Endothelial cell (in vitro differentiated cells): Measurements from ENCODE around the gene MED20. TPM values are rescaled to one million over a fixed set of nuclear protein-coding genes. Genes with fewer than 3 reads are reported as not detected.

ENCODE experiments used
- DNase-seq: peaks from one replicate; pipeline ENCODE4 v3.0.0; 2021; ENCODE audit warnings: low spot score
- H3K27ac Mint-ChIP-seq: one replicate; pipeline ENCODE4 v1.8.0; 2021; ENCODE audit warnings: mixed read lengths, inconsistent platforms; ENCODE audit not compliant: unreplicated experiment
- H3K27me3 Mint-ChIP-seq: one replicate; pipeline ENCODE4 v1.8.0; 2021; ENCODE audit warnings: mild to moderate bottlenecking, moderate library complexity, mixed read lengths, inconsistent platforms; ENCODE audit not compliant: unreplicated experiment
- H3K36me3 Mint-ChIP-seq: one replicate; pipeline ENCODE4 v1.8.0; 2021; ENCODE audit warnings: mild to moderate bottlenecking, low read depth, mixed read lengths, inconsistent platforms; ENCODE audit not compliant: unreplicated experiment
- H3K4me1 Mint-ChIP-seq: one replicate; pipeline ENCODE4 v1.8.0; 2021; ENCODE audit warnings: mild to moderate bottlenecking, mixed read lengths, inconsistent platforms; ENCODE audit not compliant: unreplicated experiment
- H3K4me3 Mint-ChIP-seq: one replicate; pipeline ENCODE4 v1.8.0; 2021; ENCODE audit warnings: mild to moderate bottlenecking, mixed read lengths, inconsistent platforms; ENCODE audit not compliant: unreplicated experiment
- H3K9me3 Mint-ChIP-seq: one replicate; pipeline ENCODE4 v1.8.0; 2021; ENCODE audit warnings: mixed read lengths, inconsistent platforms; ENCODE audit not compliant: unreplicated experiment
- total RNA-seq: library from RNA; stranded (reverse); fragmentation: NEBNext Ultra II Directional; extraction: Animal tissue kit (Norgen Biotek cat#: 25700); gene quantifications from one replicate; pipeline ENCODE4 v1.2.1, GENCODE V29; 2021; ENCODE audit not compliant: unreplicated experiment
- TF ChIP-seq, protein P1 (sequence below): fragments of 200-600 bp; sonication (generic); IDR thresholded peaks from one replicate; pipeline ENCODE4 v1.5.0; 2021; ENCODE audit warnings: antibody characterized with exemption; ENCODE audit not compliant: unreplicated experiment

The MED20 gene
- total RNA-seq, 1 donor from 2014 or later, result 39.4 TPM

DNA sequence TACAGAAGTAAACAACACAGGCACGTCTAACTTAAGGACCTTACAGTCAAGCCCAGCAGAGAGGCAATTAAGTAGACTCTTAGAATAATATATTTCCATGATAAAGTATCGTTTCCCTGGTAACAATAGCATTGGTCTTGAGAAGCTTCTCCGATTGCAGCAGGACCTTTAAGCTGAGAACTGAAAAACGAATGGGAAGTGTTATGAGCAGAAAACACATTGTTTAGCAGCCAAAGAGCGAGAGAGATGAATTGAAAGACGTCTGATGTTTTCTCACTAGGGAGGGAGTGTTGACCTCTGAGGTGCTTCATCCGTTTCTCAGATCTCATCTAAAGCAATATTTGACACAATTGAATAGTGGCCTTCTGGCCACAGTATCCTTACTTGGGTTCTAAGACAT, 1.2 kb upstream of the MED20 start:
- H3K4me1 Mint-ChIP-seq, result peaks cover 26% of the 10 kb centered on the region
- H3K27ac Mint-ChIP-seq, result peak overlapping the region; percentile 99
- no peaks in the 10 kb centered on the region for H3K9me3 Mint-ChIP-seq
- TF ChIP-seq, protein P1, sequence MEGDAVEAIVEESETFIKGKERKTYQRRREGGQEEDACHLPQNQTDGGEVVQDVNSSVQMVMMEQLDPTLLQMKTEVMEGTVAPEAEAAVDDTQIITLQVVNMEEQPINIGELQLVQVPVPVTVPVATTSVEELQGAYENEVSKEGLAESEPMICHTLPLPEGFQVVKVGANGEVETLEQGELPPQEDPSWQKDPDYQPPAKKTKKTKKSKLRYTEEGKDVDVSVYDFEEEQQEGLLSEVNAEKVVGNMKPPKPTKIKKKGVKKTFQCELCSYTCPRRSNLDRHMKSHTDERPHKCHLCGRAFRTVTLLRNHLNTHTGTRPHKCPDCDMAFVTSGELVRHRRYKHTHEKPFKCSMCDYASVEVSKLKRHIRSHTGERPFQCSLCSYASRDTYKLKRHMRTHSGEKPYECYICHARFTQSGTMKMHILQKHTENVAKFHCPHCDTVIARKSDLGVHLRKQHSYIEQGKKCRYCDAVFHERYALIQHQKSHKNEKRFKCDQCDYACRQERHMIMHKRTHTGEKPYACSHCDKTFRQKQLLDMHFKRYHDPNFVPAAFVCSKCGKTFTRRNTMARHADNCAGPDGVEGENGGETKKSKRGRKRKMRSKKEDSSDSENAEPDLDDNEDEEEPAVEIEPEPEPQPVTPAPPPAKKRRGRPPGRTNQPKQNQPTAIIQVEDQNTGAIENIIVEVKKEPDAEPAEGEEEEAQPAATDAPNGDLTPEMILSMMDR, result no peak
- H3K4me3 Mint-ChIP-seq, result peak overlapping the region; percentile 97
- peaks cover 8% of the 10 kb centered on the region for H3K27me3 Mint-ChIP-seq
- DNase-seq, result no peak
- peaks cover 12% of the 10 kb centered on the region for H3K36me3 Mint-ChIP-seq

DNA sequence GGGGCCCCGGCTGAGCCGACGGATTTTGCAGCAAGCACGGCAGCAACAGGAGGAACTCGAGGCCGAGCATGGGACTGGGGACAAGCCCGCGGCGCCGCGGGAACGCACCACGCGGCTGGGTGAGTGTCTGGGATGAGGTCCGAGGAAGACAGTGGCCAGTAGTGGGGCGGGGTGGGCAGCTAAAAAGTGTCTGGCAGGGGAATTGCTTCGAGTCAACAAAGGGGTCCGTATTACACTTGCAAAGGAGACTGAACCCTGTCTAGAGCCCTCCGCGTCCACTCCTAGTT, 716 bp upstream of the MED20 start:
- peaks cover 12% of the 10 kb centered on the region for H3K36me3 Mint-ChIP-seq
- H3K9me3 Mint-ChIP-seq, result no peaks in the 10 kb centered on the region
- peak overlapping the region; percentile 99 for H3K27ac Mint-ChIP-seq
- peak overlapping the region; percentile 97 for H3K4me3 Mint-ChIP-seq
- peaks cover 8% of the 10 kb centered on the region for H3K27me3 Mint-ChIP-seq
- no peak for DNase-seq
- TF ChIP-seq, protein P1, result no peak
- peaks cover 26% of the 10 kb centered on the region for H3K4me1 Mint-ChIP-seq

DNA sequence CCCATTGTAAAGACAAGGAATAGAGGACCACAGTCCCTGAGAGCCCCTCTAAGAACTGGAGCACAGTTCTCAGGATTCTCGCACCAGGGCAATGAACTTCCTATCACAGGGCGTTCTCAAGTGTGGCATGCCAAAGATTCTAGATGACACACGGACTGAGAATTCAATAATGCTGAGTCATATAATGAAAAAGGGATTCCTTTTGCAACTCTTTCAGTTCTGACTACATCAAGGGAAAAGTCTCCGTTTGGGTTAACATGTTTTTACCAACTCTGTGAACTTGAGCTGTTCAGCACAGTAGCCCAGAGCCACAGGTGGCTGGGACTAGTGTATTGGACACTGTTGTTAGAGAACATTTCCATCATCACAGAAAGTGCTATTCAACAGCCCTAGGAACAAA, 3.4 kb downstream of the MED20 start:
- H3K9me3 Mint-ChIP-seq, result no peaks in the 10 kb centered on the region
- no peak overlapping the region for H3K27ac Mint-ChIP-seq
- TF ChIP-seq, protein P1, result no peak
- H3K36me3 Mint-ChIP-seq, result peaks cover 8% of the 10 kb centered on the region
- no peak overlapping the region for H3K4me3 Mint-ChIP-seq
- H3K4me1 Mint-ChIP-seq, result peaks cover 32% of the 10 kb centered on the region
- DNase-seq, result no peak
- H3K27me3 Mint-ChIP-seq, result peaks cover 12% of the 10 kb centered on the region

DNA sequence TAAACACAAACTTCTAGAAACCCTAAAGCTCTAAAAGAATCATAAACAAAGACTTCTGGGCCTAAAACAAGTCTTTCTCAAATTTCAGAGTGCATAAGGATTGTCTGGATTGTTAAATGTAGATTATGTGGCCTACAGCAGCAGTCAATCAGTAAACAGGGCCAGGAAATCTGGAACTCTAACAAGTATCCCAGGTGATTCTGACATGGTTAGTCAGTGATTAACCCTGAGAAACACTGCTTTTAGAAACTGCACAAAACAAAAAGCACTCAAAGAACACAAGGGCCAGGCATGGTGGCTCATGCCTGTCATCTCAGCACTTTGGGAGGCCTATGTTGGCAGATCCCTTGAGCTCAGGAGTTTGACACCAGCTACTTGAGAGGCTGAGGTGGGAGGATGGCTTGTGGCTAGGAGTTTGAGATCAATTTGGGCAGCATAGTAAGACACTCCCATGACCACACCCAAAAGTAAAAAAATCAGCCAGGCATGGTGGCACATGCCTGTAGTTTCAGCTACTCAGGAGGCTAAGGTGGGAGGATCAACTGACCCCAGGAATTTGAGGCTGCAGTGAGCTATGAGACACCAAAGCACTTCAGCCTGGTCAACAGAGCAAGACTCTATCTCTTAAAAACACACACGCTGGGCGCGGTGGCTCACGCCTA, 5.9 kb downstream of the MED20 start:
- Mint-ChIP-seq H3K4me3 (peak overlapping the region; percentile 57), H3K36me3 (peaks cover 8% of the 10 kb centered on the region), H3K9me3 (no peaks in the 10 kb centered on the region)

DNA sequence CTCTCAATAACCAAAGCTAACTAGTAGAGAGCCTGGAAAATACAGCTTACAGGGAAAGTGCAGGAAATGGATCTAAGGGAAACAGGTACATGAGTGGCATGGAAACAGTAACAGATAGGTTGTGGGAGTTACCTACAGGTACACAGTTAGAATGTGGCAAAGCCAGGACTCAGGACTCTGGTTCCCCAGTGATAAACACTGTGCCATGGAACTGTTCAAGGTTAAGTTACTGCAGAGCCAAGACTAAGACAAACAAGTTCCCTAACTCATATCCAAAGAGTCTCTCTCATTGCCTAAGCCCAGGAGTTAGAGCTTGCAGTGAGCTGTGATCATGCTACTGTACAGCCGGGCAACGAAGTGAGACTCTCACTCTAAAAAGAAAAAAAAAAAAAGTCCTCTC, 6.6 kb downstream of the MED20 start:
- no peaks in the 10 kb centered on the region for H3K9me3 Mint-ChIP-seq
- no peak for DNase-seq
- H3K4me3 Mint-ChIP-seq, result peak overlapping the region; percentile 57
- peak overlapping the region; percentile 97 for H3K27ac Mint-ChIP-seq
- H3K4me1 Mint-ChIP-seq, result peaks cover 12% of the 10 kb centered on the region
- H3K27me3 Mint-ChIP-seq, result peaks cover 5% of the 10 kb centered on the region
- peaks cover 8% of the 10 kb centered on the region for H3K36me3 Mint-ChIP-seq
- TF ChIP-seq, protein P1, result no peak

More for the DNA sequence above, 5.9 kb downstream of the MED20 start:
- Mint-ChIP-seq H3K27ac (peak overlapping the region; percentile 97), H3K27me3 (peaks cover 5% of the 10 kb centered on the region), H3K4me1 (peaks cover 16% of the 10 kb centered on the region)
- TF ChIP-seq, protein P1, result no peak
- no peak for DNase-seq
